Activated naive CD8-positive, alpha-beta T cell treated with anti-CD3 and anti-CD28 coated beads for 36 hours (primary cell): ENCODE results near the gene OR6N1. TPM values are rescaled to one million over a fixed set of nuclear protein-coding genes. Genes with fewer than 3 reads are reported as not detected.

Source experiments
- DNase-seq: peaks from one replicate; pipeline ENCODE4 v3.0.0; 2021
- H3K27ac Mint-ChIP-seq: one replicate; pipeline ENCODE4 v1.8.0; 2022; ENCODE audit warnings: mild to moderate bottlenecking, moderate library complexity, mixed read lengths
- H3K27me3 Mint-ChIP-seq: one replicate; pipeline ENCODE4 v1.8.0; 2022; ENCODE audit warnings: mild to moderate bottlenecking, mixed read lengths
- H3K36me3 Mint-ChIP-seq: one replicate; pipeline ENCODE4 v1.8.0; 2021; ENCODE audit warnings: mild to moderate bottlenecking, mixed read lengths
- H3K4me1 Mint-ChIP-seq: one replicate; pipeline ENCODE4 v1.8.0; 2021; ENCODE audit warnings: mixed read lengths
- H3K4me3 Mint-ChIP-seq: one replicate; pipeline ENCODE4 v1.8.0; 2022; ENCODE audit warnings: mild to moderate bottlenecking, moderate library complexity, mixed read lengths
- H3K9me3 Mint-ChIP-seq: one replicate; pipeline ENCODE4 v1.8.0; 2022; ENCODE audit warnings: mixed read lengths
- total RNA-seq, 2 experiments: library from RNA; stranded (reverse); gene quantifications; one replicate each; pipeline ENCODE4 v1.2.3, GENCODE V29; 2021

The OR6N1 gene, protein sequence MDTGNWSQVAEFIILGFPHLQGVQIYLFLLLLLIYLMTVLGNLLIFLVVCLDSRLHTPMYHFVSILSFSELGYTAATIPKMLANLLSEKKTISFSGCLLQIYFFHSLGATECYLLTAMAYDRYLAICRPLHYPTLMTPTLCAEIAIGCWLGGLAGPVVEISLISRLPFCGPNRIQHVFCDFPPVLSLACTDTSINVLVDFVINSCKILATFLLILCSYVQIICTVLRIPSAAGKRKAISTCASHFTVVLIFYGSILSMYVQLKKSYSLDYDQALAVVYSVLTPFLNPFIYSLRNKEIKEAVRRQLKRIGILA
- not detected for total RNA-seq

DNA sequence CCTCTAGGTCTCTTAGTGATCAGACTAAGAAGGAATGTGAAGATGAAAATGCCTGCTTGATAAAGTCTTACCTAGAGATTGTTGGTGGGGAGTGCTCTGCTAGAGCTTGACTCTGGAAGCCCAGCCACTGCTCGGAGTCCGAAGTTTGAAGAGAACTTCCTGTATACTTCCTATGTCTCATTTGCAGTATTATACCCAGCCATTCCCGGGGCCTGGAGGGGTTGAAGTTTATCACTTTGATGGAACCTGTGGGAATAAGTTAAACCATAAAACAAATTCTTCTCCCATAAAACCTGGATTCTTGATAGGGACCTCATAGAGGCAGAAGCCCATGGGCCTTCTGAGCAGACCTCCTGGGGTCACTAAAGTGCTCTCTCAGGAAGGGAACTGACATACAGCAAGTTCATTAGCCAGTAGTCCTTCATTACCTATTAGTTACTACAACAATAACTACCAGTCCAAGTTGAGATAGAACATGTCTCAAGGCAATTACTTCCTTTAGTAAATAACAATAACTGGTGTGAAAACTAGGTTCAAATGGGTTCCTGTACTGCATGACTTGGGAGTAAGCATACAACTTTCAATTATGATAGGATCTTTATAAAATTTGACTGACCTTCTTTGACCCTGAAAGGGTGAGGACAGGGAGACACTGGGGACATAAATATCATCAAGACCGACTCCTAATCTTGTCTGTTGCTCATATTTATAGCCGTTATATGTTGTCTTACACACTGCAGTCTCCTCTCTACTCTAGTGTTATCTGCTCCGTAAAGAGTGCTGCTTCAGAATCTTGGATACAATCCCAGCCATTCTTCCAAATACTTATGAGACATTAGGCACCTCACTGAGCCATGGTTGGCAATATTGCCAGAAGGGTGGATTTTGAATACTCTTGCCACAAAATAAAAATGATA lies at the start of gene OR6N1:
Gene OR6N1, minus strand, starts transcription at position 246 of the 917 bp plus-strand sequence. CDS start 5,513 bp downstream, outside the sequence.
- no peaks in the 10 kb centered on the region for H3K36me3 Mint-ChIP-seq
- no peak for DNase-seq
- no peaks in the 10 kb centered on the region for H3K9me3 Mint-ChIP-seq
- H3K4me3 Mint-ChIP-seq: no peak within 1 kb of the TSS
- no peaks in the 10 kb centered on the region for H3K4me1 Mint-ChIP-seq
- peaks cover 10% of the 10 kb centered on the region for H3K27me3 Mint-ChIP-seq
- no peak within 1 kb of the TSS for H3K27ac Mint-ChIP-seq

DNA sequence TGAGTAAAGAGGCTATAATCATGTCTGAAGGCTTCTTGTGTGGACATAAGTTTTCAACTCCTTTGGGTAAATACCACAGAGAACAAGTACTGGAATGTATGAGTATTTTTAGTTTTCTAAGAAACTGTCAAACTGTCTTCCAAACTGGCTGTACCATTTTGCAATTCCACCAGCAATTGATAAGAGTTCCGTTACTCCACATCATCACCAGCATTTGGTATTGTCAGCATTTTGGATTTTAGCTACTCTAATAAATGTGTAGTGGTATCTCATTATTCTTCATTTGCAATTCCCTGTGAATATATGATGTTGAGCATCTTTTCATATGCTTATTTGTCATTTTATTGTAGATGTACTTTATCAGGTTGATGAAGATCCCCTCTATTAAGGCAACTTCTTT lies 49.7 kb upstream of the OR6N1 start:
- H3K4me3 Mint-ChIP-seq: no peak overlapping the region
- H3K9me3 Mint-ChIP-seq: no peaks in the 10 kb centered on the region
- DNase-seq: no peak
- no peak overlapping the region for H3K27ac Mint-ChIP-seq
- peaks cover 4% of the 10 kb centered on the region for H3K4me1 Mint-ChIP-seq
- H3K27me3 Mint-ChIP-seq: peaks cover 18% of the 10 kb centered on the region
- no peaks in the 10 kb centered on the region for H3K36me3 Mint-ChIP-seq

DNA sequence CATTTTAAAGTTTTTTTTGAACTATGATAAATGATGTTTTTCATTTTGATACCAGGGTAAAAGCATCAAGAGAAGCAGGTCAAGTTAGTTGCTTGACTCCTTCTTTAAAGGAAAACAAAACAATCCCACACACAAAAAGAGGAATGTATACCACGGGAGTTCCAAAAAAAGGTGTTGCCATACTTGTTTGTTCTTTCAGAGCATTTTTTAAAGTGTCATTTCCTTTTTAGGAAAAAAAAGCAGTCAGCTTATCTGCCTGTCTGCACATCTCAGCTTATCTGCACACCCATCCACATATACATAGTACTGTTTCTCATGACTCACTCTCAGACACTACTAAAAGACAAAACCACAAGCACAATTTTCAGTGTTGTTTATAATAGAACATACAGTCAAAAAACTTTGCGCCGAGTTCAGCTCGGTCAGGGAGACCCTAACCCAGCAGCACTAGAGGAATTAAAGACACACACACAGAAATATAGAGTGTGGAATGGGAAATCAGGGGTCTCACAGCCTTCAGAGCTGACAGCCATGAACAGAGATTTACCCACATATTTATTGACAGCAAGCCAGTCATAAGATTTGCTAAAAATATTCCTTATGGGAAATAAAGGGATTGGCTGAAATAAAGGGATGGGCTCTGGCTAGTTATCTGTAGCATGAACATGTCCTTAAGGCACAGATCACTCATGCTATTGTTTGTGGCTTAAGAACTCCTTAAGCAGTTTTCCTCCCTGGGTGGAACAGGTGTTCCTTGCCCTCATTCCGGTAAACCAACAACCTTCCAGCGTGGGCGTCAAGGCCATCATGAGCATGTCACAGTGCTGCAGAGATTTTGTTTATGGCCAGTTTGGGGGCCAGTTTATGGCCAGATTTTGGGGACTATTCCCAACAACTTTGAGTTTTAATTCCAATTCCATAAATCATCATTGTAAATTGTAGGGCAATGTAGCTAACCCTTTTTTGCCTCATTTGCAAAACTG lies 47.8 kb upstream of the OR6N1 start:
- Mint-ChIP-seq H3K9me3 (no peaks in the 10 kb centered on the region), H3K4me3 (no peak overlapping the region), H3K4me1 (peaks cover 4% of the 10 kb centered on the region), H3K27me3 (peaks cover 13% of the 10 kb centered on the region), H3K36me3 (no peaks in the 10 kb centered on the region), H3K27ac (no peak overlapping the region)
- DNase-seq: no peak

DNA sequence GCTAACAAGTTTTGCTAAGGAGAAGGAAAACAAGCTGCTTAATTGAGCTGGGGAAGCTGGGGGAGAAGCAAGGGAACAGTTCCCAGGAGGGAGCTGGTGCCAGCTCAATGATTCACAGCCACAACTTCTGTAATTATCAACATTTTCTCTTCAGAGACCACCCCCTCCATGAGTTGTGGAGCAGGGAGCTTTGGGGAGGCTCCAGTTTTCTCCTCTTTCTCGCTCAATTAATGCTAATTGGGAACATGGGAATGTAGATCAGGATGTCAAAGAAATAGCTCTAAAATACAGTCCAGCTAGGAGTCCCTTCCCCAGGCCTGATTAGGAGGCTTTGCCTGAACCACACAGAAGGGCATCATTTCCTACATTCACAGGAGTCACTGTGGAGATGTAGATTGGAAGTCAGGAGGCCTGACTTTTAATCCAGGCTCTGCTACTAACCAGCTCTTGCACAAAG lies 47.0 kb upstream of the OR6N1 start:
- no peak for DNase-seq
- peaks cover 5% of the 10 kb centered on the region for H3K27me3 Mint-ChIP-seq
- H3K4me3 Mint-ChIP-seq: no peak overlapping the region
- H3K36me3 Mint-ChIP-seq: no peaks in the 10 kb centered on the region
- H3K27ac Mint-ChIP-seq: no peak overlapping the region
- no peaks in the 10 kb centered on the region for H3K9me3 Mint-ChIP-seq
- H3K4me1 Mint-ChIP-seq: peaks cover 4% of the 10 kb centered on the region

DNA sequence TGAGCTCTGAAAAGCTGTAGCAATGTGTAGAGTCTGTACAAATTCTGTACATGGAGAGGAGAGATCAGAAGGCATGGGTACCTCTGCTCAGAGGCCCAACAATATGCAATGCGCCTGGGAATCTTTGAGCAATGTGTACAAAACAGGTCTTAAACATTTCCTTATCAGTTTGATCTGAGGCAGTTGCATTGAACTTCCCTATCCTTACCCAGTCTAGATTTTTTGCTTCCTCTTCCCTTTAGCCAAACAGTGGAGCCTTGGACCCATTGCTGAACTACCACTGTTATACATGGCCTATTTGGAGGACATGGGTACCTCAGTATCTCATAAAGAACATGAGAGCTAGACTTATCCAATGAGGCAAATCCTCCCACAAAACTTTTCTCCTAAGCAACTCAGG lies 46.6 kb upstream of the OR6N1 start:
- Mint-ChIP-seq H3K4me1 (peaks cover 4% of the 10 kb centered on the region), H3K36me3 (no peaks in the 10 kb centered on the region), H3K27me3 (peaks cover 1% of the 10 kb centered on the region), H3K9me3 (no peaks in the 10 kb centered on the region), H3K4me3 (no peak overlapping the region), H3K27ac (no peak overlapping the region)
- DNase-seq: no peak

DNA sequence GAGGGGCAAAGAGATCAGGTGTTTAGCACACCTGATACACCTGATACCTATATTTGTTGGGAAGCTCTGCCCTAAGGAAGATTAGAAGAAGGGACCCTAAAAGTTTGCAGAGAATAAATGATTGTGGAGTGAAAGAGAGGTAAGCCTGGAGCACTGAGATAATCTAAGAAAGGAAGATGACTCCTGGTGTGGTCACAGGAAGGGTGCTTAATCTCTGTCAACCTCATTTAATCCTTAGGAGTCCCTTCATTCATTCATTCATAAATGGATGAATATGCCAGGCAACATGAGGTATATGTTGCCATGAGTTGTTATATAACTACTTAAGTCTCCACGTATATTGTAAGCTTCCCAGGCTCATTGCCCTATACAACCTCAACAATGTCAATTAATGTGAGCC lies 43.0 kb upstream of the OR6N1 start:
- no peak for DNase-seq
- H3K27me3 Mint-ChIP-seq: no peaks in the 10 kb centered on the region

DNA sequence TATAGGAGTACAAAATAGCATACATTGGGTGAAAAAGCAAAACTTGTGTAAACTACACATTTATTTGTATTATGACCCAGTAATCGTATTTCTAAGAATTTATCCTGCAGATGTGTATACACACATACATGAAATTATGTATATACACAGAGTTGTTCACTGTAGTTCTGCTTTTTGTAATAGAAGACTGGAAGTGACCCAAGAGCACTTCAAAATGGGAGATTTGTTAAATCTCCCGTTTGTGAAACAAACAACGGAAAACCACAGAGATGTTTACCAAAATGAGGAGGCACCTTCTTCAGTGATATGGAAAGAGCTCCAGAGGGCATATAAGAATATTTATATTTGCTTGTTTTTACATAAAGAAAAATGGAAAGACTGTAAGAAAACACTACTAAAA lies 41.2 kb upstream of the OR6N1 start:
- Mint-ChIP-seq H3K27ac (no peak overlapping the region), H3K9me3 (no peaks in the 10 kb centered on the region), H3K27me3 (no peaks in the 10 kb centered on the region), H3K4me3 (no peak overlapping the region), H3K36me3 (no peaks in the 10 kb centered on the region), H3K4me1 (no peaks in the 10 kb centered on the region)
- no peak for DNase-seq

More for the DNA sequence above, 43.0 kb upstream of the OR6N1 start:
- no peaks in the 10 kb centered on the region for H3K36me3 Mint-ChIP-seq
- H3K9me3 Mint-ChIP-seq: no peaks in the 10 kb centered on the region
- peaks cover 4% of the 10 kb centered on the region for H3K4me1 Mint-ChIP-seq
- no peak overlapping the region for H3K27ac Mint-ChIP-seq
- no peak overlapping the region for H3K4me3 Mint-ChIP-seq

DNA sequence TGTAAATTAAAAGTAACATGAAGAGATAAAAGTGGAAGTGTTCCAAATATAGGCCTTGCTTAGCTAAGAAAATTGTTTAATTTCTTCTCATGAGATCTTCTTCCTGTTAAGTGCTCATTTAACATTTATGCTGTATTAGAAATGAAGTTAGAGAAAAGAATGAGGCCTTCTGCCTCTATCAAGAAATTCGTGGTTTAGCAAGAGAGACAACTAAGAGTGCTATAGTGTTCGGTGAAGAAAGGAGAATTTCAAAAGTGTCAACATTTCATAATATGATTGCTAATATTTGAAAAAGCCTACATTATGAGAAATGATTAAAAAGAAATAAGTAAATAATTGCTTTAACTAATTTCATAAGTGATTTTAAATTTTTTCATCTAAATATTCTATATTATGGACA lies 40.3 kb upstream of the OR6N1 start:
- Mint-ChIP-seq H3K27me3 (no peaks in the 10 kb centered on the region), H3K36me3 (no peaks in the 10 kb centered on the region), H3K4me1 (no peaks in the 10 kb centered on the region), H3K9me3 (no peaks in the 10 kb centered on the region), H3K4me3 (no peak overlapping the region), H3K27ac (no peak overlapping the region)
- no peak for DNase-seq

DNA sequence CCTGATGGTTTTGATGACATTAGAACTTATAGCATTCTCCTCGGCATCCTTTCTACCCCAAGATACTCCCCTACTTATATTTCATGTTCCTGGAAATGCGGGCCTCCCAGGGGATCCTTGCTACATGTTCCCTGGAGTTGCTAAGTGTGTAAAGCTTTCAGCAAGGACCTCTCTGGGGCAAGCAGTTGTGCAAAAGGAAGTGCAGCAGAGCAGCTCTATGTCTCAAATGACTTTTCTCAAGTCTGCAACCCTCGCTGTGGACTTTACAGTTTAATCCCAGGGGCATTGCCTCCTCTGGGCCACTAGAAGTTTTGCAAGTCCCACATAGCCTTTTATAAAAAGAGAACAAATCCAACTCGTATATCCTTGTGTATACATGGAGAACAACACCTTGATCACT lies 38.3 kb upstream of the OR6N1 start:
- no peak overlapping the region for H3K4me3 Mint-ChIP-seq
- H3K36me3 Mint-ChIP-seq: no peaks in the 10 kb centered on the region
- no peak for DNase-seq
- no peaks in the 10 kb centered on the region for H3K27me3 Mint-ChIP-seq
- no peak overlapping the region for H3K27ac Mint-ChIP-seq
- H3K9me3 Mint-ChIP-seq: no peaks in the 10 kb centered on the region
- no peaks in the 10 kb centered on the region for H3K4me1 Mint-ChIP-seq

DNA sequence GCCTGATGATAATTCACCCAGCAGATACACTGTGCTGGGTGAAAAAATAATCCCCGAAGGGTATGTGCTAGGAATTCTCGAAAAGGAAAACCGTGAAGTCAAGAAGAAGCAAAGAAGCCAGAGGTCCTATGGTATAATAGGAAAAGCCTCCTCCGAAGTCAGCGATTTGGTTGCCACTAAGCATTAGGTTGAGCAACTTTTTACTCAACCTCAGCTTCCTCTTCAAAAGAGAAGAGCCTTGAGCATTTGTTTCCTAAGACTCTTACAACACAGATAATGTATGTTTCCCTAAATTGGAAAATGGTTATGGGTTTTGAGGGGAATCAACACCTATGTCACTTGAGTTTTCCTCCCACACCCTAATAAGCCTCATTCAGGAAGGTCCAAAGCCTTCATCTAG lies 37.9 kb upstream of the OR6N1 start:
- Mint-ChIP-seq H3K4me3 (no peak overlapping the region), H3K27ac (no peak overlapping the region), H3K27me3 (no peaks in the 10 kb centered on the region), H3K4me1 (no peaks in the 10 kb centered on the region), H3K36me3 (no peaks in the 10 kb centered on the region), H3K9me3 (no peaks in the 10 kb centered on the region)
- no peak for DNase-seq

DNA sequence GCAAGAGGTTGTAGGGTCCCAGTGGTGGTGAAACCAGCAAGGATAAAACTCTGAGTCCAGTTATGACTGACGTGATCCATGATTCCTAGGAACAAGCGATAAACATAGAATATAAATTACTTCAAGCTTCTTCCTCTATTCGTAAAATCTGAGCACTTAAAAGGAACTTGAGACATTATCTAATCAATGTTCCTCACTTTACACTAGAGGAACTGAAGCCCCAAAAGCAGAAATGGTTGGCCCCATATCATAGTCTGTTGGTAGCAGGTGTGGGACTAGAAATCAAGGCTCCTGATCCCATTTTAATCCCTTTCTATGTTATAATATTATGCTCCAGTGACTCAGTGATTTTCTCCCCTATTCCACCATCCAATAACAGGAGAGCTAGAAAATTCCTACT lies 37.3 kb upstream of the OR6N1 start:
- H3K9me3 Mint-ChIP-seq: no peaks in the 10 kb centered on the region
- no peaks in the 10 kb centered on the region for H3K4me1 Mint-ChIP-seq
- no peaks in the 10 kb centered on the region for H3K36me3 Mint-ChIP-seq
- no peak overlapping the region for H3K27ac Mint-ChIP-seq
- H3K27me3 Mint-ChIP-seq: peaks cover under 1% of the 10 kb centered on the region
- DNase-seq: no peak
- no peak overlapping the region for H3K4me3 Mint-ChIP-seq

DNA sequence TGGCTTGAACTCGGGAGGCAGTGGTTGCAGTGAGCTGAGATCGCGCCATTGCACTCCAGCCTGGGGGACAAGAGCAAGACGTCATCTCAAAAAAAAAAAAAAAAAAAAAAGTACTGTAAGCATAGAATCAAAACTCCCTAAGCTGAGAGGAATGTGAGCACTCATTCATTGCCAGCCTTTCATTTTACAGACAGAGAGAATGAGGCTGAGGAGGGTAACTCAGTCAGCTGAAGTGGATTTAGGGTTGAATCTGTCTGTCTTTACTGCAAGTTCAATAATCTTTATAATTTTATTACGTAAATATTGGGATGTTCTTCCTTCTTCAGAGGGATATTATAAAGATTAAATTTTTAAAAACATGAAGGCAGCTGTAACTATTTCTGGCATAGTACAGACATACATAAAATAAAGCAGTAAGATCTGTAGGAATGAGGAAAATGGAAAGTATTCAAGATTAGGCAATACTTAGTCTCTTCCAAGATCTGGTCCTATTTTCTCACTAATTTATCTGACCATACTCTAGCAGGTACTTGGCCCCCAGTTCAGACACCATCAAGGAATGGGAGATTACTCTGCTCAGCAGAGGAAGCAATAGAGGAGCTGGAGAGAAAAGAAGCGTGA lies 35.0 kb upstream of the OR6N1 start:
- peaks cover 15% of the 10 kb centered on the region for H3K27me3 Mint-ChIP-seq
- no peak overlapping the region for H3K27ac Mint-ChIP-seq
- no peaks in the 10 kb centered on the region for H3K36me3 Mint-ChIP-seq
- H3K4me3 Mint-ChIP-seq: no peak overlapping the region
- DNase-seq: no peak
- H3K4me1 Mint-ChIP-seq: no peaks in the 10 kb centered on the region
- H3K9me3 Mint-ChIP-seq: no peaks in the 10 kb centered on the region

DNA sequence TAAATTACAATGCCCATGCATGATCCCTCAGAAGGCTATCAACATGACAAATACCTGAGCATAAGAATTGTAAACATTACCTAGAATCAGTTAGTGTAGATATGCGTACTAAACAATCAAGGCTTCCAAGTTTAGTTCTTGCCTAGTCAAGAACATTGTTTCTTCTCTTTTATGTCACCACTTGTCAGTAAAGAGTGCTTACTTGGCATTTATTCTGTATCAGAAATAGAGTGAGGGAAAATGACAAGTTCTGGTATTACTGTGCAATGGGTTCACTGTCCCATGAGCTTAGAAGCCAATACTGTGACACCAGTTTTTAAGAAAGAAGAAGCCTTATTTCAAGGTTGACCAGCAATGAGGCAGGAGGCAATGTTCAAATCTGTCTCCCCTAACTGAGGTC lies 31.7 kb upstream of the OR6N1 start:
- Mint-ChIP-seq H3K4me3 (no peak overlapping the region), H3K27me3 (peaks cover 26% of the 10 kb centered on the region), H3K9me3 (no peaks in the 10 kb centered on the region), H3K27ac (no peak overlapping the region), H3K36me3 (no peaks in the 10 kb centered on the region), H3K4me1 (no peaks in the 10 kb centered on the region)
- no peak for DNase-seq

DNA sequence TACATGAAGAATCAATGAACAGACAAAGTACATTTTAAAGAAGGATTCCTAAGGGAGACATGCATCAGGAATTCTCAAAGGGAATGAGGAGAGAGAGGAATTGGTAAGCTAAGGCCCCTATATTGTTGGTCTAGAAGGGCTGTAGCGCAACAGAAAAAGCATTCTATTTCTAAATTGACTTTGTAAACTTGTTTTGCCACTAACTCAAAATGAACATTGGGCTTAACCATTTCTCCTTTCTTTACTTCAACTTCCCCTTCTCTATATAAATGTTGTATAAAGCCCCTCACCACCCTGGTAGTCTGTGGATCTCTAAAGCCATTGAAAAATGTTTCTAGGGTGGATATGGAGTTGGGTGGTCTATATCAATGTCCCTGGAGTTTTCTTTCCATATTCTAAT lies 29.4 kb upstream of the OR6N1 start:
- no peaks in the 10 kb centered on the region for H3K9me3 Mint-ChIP-seq
- peaks cover 34% of the 10 kb centered on the region for H3K27me3 Mint-ChIP-seq
- no peak overlapping the region for H3K4me3 Mint-ChIP-seq
- no peak for DNase-seq
- no peak overlapping the region for H3K27ac Mint-ChIP-seq
- H3K4me1 Mint-ChIP-seq: no peaks in the 10 kb centered on the region
- no peaks in the 10 kb centered on the region for H3K36me3 Mint-ChIP-seq
